ENCODE results near the gene STX1B.
"Not testable (repeated sequence)": the region's sequence is repeated elsewhere in the genome, so short reads cannot be mapped to it uniquely, and the experiment has no call there.

STX1B gene

GRCh38 chr16:30948667-30949649 is 61.5 kb downstream of the STX1B start, which contains the start of gene ORAI3:
Gene ORAI3, plus strand, starts transcription at chr16:30949068. Its CDS starts 222 bp downstream, at chr16:30949290.
- DNase-seq = no peak

GRCh38 chr16:30947859-30948666 is 62.4 kb downstream of the STX1B start:
- DNase-seq = peak; percentile 96

- DNase-seq = no peak
Measured at GRCh38 chr16:30947541-30947858, 62.9 kb downstream of the STX1B start.

GRCh38 chr16:30946671-30947540 is 63.5 kb downstream of the STX1B start:
- DNase-seq = no peak

- no peak for DNase-seq
Measured at GRCh38 chr16:30944352-30944751, 66.1 kb downstream of the STX1B start.

- no peak for DNase-seq
Measured at GRCh38 chr16:30942426-30942806, 68.0 kb downstream of the STX1B start.

- DNase-seq = peak; percentile 41
Measured at GRCh38 chr16:30941600-30942425, 68.6 kb downstream of the STX1B start.

- not testable (repeated sequence) for DNase-seq
Measured at GRCh38 chr16:30939571-30939970, 70.9 kb downstream of the STX1B start.
